ENCODE measurements around the gene GARIN5B.
"Not testable (repeated sequence)": the region's sequence is repeated elsewhere in the genome, so short reads cannot be mapped to it uniquely, and the experiment has no call there.

GARIN5B gene

GRCh38 chr19:55362990-55363716 lies at the start of gene GARIN5B:
GARIN5B (minus strand) TSS chr19:55363260; CDS start chr19:55363066, 194 bp downstream.
- no peak for DNase-seq (ENCODE audit: low spot score)

- DNase-seq (ENCODE audit: low spot score), result no peak
Observed at GRCh38 chr19:55410168-55410567, 47.1 kb upstream of the GARIN5B start.

- DNase-seq (ENCODE audit: low spot score), result not testable (repeated sequence)
Observed at GRCh38 chr19:55409179-55409578, 46.1 kb upstream of the GARIN5B start.

GRCh38 chr19:55408533-55408872 lies 45.4 kb upstream of the GARIN5B start:
- no peak for DNase-seq (ENCODE audit: low spot score)

GRCh38 chr19:55407800-55408532 lies 44.9 kb upstream of the GARIN5B start:
- DNase-seq (ENCODE audit: low spot score), result peak; percentile 98

GRCh38 chr19:55407550-55407799 lies 44.4 kb upstream of the GARIN5B start, which contains the start of gene UBE2S:
UBE2S (minus strand) TSS chr19:55407788; CDS start chr19:55407589, 199 bp downstream.
- DNase-seq (ENCODE audit: low spot score), result not testable (repeated sequence)

GRCh38 chr19:55406826-55407549 lies 43.9 kb upstream of the GARIN5B start:
- DNase-seq (ENCODE audit: low spot score), result no peak

GRCh38 chr19:55406091-55406825 lies 43.2 kb upstream of the GARIN5B start:
- DNase-seq (ENCODE audit: low spot score), result no peak

- DNase-seq (ENCODE audit: low spot score), result no peak
Observed at GRCh38 chr19:55405638-55406037, 42.6 kb upstream of the GARIN5B start.

- DNase-seq (ENCODE audit: low spot score), result no peak
Observed at GRCh38 chr19:55402509-55402908, 39.4 kb upstream of the GARIN5B start.

- DNase-seq (ENCODE audit: low spot score), result not testable (repeated sequence)
Observed at GRCh38 chr19:55401390-55401789, 38.3 kb upstream of the GARIN5B start.

GRCh38 chr19:55400281-55401087 lies 37.4 kb upstream of the GARIN5B start:
- DNase-seq (ENCODE audit: low spot score), result no peak

GRCh38 chr19:55398200-55398925 lies 35.3 kb upstream of the GARIN5B start:
- DNase-seq (ENCODE audit: low spot score), result no peak

GRCh38 chr19:55392820-55393761 lies 30.0 kb upstream of the GARIN5B start:
- DNase-seq (ENCODE audit: low spot score), result no peak

GRCh38 chr19:55391702-55392615 lies 28.9 kb upstream of the GARIN5B start:
- no peak for DNase-seq (ENCODE audit: low spot score)

- no peak for DNase-seq (ENCODE audit: low spot score)
Observed at GRCh38 chr19:55391191-55391670, 28.2 kb upstream of the GARIN5B start.

- no peak for DNase-seq (ENCODE audit: low spot score)
Observed at GRCh38 chr19:55390461-55390880, 27.4 kb upstream of the GARIN5B start.

Data from kidney capillary endothelial cell (primary cell).